ENCODE results near the gene ZNF747.

DNA sequence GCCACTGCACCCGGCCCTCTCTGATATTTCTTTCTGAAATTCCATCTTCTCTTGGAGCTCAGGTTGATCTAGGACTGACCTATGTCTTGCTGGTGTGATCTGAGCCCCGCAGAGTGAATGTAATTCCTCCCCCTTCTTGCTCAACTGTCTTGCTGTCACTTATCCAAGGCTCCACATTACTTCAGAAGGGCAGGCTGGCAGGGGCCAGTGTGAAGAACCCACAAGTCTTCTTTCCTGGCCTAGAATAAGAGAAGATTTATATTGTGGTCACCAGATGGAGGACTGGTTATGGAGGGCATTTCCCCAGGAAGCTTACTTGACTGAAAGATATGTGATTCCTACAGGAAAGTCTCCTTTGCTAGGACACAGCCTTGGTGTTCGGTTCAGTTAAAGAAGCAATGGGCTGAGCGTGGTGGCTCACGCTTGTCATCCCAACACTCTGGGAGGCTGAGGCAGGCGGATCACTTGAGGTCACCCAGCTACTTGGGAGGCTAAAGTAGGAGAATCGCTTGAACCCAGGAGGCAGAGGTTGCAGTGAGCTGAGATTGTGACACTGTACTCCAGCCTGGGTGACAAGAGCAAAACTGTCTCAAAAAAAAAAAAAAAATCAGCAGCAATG lies 48.7 kb downstream of the ZNF747 start:
- TF ChIP-seq CTCF (IDR thresholded peaks at IDR 0.05) (no peak), POLR2A (IDR thresholded peaks at IDR 0.05) (no peak)
